DMS 273 (cell line): ENCODE data around the gene LRRC74B.

Source experiments
- DNase-seq: peaks from one replicate; lab custom pipeline; 2025; ENCODE audit not compliant: unreplicated experiment; lab: John Stamatoyannopoulos, UW

Gene LRRC74B

GRCh38 chr22:21013657-21014201 is 32.0 kb upstream of the LRRC74B start:
- DNase-seq: no peak

DNA sequence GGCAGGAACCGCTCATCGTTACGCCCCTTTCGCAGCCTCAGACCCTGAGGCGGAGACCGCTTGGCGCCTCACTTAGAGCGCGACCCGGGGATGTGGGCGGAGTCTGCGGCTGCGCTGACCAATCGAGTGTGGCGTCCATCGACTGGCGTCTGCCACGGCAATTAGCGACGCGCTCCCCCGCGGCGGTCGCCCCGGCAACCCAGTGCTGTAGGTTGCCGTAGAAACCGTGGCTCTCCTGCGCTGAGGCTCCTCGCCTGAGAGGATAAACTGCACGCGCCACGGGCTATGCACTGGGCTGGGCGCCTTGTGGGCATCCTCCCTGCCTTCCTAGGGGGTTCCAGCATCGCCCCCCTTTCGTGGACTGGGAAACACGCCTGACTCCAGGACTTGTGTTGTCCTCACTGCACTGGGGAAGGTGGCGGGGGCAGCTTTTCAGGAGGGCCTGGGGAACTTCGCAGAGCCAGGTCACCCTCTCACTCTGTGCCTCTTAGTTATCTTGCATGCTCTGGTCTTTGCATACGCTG is 31.5 kb upstream of the LRRC74B start:
- peak; percentile 98 for DNase-seq

GRCh38 chr22:21014726-21015465 is 30.9 kb upstream of the LRRC74B start, which contains the start of gene P2RX6:
Gene P2RX6 (plus strand): TSS chr22:21015165. CDS start chr22:21015175, 10 bp downstream.
- DNase-seq: peak; percentile 81

- no peak for DNase-seq
These were observed 30.2 kb upstream of the LRRC74B start for GRCh38 chr22:21015466-21016006.

DNA sequence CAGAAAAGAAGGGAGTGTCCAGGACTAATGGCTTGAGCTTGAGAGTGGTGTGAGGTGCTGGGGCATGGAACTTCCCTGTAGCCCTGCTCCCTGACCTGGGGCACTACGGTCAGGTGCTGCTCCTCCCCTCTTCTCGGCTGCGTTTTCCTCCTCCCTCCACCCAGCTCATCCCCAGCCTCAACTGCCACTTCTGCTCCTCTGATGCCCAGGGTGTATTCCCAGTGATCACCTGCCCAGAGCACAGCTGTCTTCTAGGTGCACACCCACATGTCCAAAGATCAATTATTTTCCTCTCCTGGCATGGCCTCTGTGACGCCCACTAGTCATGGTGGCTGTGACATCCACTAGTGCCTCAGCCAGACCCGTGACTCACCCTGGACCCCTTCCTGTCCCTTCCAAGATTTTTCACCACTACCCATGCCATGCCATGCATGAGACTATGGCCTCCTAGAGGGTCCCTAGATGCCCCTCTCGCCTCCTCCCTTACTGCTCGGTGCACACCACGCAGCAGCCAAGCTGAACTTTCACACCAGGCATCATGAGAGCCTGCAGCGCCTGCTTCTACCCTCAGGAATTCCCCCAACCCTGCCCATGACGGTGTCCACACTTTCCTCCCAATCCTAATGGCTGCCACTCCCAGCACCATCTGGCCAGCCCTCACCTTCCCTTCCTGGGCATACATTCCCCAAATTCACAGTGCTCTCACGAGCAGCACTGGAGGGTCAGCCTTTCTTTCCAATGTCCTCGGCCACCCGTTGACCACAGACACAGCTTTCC is 28.9 kb upstream of the LRRC74B start:
- DNase-seq: no peak

- no peak for DNase-seq
These were observed 27.4 kb upstream of the LRRC74B start for GRCh38 chr22:21018314-21018713.

- peak; percentile 57 for DNase-seq
These were observed 24.8 kb upstream of the LRRC74B start for GRCh38 chr22:21020802-21021429.

DNA sequence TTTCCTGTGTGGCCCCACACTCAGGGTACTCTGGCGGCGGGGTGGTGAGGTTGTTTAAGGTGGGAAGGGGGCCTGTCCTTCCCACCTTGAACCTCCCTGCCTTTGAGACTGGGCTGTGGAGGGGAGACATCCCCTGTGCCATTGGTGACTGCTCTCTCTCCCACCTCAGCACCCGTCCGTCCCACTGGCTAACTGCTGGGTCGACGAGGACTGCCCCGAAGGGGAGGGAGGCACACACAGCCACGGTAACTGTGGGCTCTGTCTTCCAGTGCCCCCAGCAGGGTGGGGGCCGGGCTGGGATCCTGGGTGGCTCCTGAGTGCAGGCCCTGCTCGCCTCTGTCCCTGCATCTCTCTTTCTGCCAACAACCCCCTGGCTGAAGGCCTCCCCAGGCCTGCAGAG is 23.2 kb upstream of the LRRC74B start:
- DNase-seq: no peak

GRCh38 chr22:21022955-21023614 is 22.7 kb upstream of the LRRC74B start:
- DNase-seq: no peak

GRCh38 chr22:21025266-21025665 is 20.5 kb upstream of the LRRC74B start:
- no peak for DNase-seq

DNA sequence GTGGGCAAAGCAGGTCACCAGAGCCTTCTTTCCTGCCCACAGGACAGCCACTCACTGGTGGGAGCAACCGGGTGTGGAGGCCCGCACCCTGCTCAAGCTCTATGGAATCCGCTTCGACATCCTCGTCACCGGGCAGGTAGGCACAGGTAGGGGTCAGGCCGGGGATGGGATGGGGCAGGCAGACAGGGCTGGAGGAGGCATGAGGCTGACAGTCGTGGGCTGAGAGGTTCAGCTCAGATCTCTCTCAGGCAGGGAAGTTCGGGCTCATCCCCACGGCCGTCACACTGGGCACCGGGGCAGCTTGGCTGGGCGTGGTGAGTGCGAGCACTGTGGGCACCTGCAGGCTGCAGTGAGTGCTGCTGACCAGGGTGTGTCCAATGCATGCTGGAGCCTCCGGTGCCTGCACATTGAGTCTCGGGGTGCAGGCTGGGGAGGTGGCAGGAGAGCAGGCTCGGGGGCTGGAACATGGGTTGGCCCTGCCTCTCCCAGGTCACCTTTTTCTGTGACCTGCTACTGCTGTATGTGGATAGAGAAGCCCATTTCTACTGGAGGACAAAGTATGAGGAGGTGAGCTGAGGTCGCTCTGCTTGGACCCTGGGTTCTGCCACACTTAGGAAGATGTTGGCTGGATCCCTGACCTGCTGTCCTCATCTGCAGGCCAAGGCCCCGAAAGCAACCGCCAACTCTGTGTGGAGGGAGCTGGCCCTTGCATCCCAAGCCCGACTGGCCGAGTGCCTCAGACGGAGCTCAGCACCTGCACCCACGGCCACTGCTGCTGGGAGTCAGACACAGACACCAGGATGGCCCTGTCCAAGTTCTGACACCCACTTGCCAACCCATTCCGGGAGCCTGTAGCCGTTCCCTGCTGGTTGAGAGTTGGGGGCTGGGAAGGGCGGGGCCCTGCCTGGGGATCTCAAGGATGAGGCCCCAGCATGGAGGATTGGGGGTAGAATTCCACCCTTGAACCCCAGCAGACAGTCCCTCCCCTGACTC is 19.7 kb upstream of the LRRC74B start:
- no peak for DNase-seq

DNA sequence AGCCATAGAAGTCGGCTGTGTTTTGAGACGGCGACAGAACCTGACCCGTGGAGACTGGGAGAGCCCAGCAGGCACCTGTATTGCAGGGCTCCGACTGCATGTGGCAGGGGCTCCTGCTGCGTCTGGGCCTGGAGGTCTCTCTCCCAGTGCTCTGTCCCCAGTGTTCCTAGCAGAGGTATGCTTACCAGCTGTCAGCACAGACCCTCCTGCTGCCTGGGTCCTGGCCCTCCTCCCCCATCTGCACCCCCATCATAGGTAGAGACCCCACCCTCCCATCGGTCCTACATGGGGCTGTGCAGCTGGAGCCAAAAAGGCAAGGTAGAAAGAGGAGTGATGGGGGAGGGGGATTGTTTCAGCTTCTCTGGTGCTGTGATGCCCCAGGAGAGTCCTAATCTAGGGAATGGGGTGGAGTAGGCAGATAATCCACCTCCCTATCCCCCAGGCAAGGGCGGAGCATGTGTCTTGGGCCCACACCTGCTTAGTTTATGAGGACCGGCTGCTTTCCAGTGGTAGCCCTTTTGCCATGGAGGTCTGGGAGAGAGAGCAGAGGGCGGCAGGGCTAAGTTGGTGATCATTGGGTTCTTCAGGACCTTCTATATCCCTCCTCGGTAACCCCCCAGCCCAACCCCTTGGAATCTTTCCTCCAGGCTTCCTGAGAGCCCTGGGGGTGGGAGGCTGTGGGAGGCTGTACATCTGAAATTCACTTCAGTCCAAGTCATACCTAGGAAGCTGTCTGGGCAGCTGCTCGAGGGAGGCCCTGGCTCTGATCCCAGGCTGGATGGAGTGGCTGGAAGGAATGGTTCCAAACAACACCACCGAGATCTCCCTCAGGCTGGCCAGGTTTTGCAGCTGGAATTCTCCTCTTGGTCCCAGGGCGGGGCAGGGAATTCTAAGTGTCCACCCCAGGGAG is 18.7 kb upstream of the LRRC74B start:
- DNase-seq: peak; percentile 84

- DNase-seq: peak; percentile 74
These were observed 17.2 kb upstream of the LRRC74B start for GRCh38 chr22:21028277-21029251.

DNA sequence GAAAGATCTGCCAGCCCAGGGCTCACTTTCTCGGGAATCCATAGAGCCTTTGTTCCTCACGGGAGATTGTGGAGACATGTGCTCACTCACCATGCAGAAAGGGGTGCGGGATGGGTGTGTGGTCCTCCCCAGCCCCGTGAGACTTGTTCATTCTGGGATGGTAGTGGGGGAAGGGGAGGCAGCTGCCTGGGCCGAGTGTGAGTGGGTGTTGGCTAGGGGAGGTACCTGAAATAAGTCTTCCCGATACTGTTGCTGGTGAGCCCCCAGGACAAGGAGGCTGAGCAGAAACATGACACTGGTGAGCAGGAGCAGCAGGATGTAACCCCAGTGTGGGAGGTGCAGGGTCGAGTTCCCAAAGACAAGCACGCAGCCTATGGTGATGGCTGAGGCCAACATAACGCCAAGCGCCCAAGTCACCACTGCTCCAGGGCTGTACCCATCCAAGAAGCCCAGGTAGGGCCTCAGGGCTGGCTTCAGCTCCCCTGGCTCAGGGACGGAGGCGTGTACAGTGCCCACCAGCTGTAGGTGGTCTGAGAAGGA is 16.2 kb upstream of the LRRC74B start:
- DNase-seq: no peak

DNA sequence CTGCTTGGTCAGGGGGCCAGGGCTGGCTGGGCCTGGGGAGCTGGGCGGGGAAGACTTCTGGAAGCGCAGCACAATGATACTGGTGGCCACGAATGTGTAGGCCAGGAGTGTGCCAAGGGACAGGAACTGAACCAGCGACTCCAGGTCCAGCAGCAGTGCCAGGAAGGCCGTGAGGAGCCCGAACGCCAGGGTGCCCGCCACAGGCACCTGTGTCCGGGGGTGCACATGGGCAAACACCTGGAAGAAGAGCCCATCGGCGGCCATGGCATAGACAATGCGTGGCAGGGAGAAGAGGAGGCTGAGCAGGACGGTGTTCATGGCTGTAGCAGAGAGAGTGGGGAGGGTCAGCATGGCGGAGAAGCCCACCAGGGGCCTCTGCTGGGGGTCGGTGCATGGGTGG is 15.7 kb upstream of the LRRC74B start:
- no peak for DNase-seq

GRCh38 chr22:21030621-21031544 is 14.9 kb upstream of the LRRC74B start:
- DNase-seq: no peak
